Natural killer cell (primary cell): ENCODE measurements around the gene RNF130. TPM values are rescaled to one million over a fixed set of nuclear protein-coding genes. Genes with fewer than 3 reads are reported as not detected.
"Not testable (repeated sequence)": the region's sequence is repeated elsewhere in the genome, so short reads cannot be mapped to it uniquely, and the experiment has no call there.

Experiments used
- ATAC-seq, 3 donors: fragments of 150-1000 bp in 2 of 3; fragments of 200-7000 bp in 1 of 3; cut with Tn5 transposase; 1 replicate in 1 of 3; 2 replicates in 2 of 3; pipeline ENCODE4 v1.10.0; 2021; ENCODE audit warnings: mild to moderate bottlenecking in 2 of 3, moderate library complexity in 2 of 3
- DNase-seq, 2 donors: peaks; one replicate each; pipeline versions ENCODE4 v3.0.0 to v3.0.0-alpha.2; 2013 to 2021; ENCODE audit warnings: mixed read lengths in 1 of 2
- H3K27ac ChIP-seq: one replicate; pipeline ENCODE4 v1.5.1; 2013; ENCODE audit warnings: mild to moderate bottlenecking, low read length
- H3K27me3 ChIP-seq: one replicate; pipeline ENCODE4 v1.6.1; 2013; ENCODE audit warnings: low read length; ENCODE audit not compliant: control insufficient read depth, insufficient read depth
- H3K36me3 ChIP-seq: one replicate; pipeline ENCODE4 v1.6.1; 2013; ENCODE audit warnings: low read length; ENCODE audit not compliant: control insufficient read depth, insufficient read depth
- H3K4me1 ChIP-seq: one replicate; pipeline ENCODE4 v1.6.1; 2013; ENCODE audit warnings: low read length; ENCODE audit not compliant: control insufficient read depth, insufficient read depth
- H3K4me3 ChIP-seq: one replicate; pipeline ENCODE4 v1.5.1; 2013; ENCODE audit warnings: low read length
- H3K9me3 ChIP-seq: one replicate; pipeline ENCODE4 v1.6.1; 2013; ENCODE audit warnings: low read length; ENCODE audit not compliant: control insufficient read depth, insufficient read depth
- H3K27ac Mint-ChIP-seq, 2 donors: one replicate each; pipeline ENCODE4 v1.8.0; 2022; ENCODE audit warnings: mild to moderate bottlenecking in 2 of 2, mixed read lengths in 2 of 2, moderate library complexity in 1 of 2
- H3K27me3 Mint-ChIP-seq, 2 donors: one replicate each; pipeline ENCODE4 v1.8.0; 2022; ENCODE audit warnings: low read depth in 2 of 2, mixed read lengths in 2 of 2
- H3K36me3 Mint-ChIP-seq: one replicate; pipeline ENCODE4 v1.8.0; 2022; ENCODE audit warnings: mixed read lengths
- H3K4me1 Mint-ChIP-seq, 2 donors: one replicate each; pipeline ENCODE4 v1.8.0; 2022; ENCODE audit warnings: mixed read lengths in 2 of 2
- H3K4me3 Mint-ChIP-seq: one replicate; pipeline ENCODE4 v1.8.0; 2022; ENCODE audit warnings: mild to moderate bottlenecking, moderate library complexity, mixed read lengths
- H3K9me3 Mint-ChIP-seq, 2 donors: one replicate each; pipeline ENCODE4 v1.8.0; 2022; ENCODE audit warnings: mixed read lengths in 2 of 2
- CTCF ChIP-seq: fragments of 200-600 bp; IDR thresholded peaks from one replicate; pipeline ENCODE4 v1.8.0; 2022; ENCODE audit warnings: antibody characterized with exemption
- WGBS: methylation state at CpG from one replicate; pipeline ENCODE4 v1.1.7; 2013; ENCODE audit warnings: missing lambda C conversion rate; ENCODE audit not compliant: insufficient coverage; 5-methylcytosine and 5-hydroxymethylcytosine counted together
- intact Hi-C: fragments of 100-400 bp; cut with micrococcal nuclease; formaldehyde crosslinking; loops from one replicate; pipeline ENCODE4 v1.14.2; 2022
- total RNA-seq, 4 donors: library from RNA; stranded (reverse); fragments of 120-200 nt in 1 of 4; gene quantifications; one replicate each; pipeline versions ENCODE4 v1.2.3 to v1.2.4, GENCODE V29; 2013 to 2022

The RNF130 gene
- total RNA-seq, 3 donors from 2014 or later (not counting 1 experiment from before 2014, with no cell fraction given), result 24.4 to 35.0 (median 25.5) TPM

- no peaks in the 10 kb centered on the region for H3K9me3 ChIP-seq
- ATAC-seq (no peak), DNase-seq (no peak)
- Mint-ChIP-seq H3K4me3 (no peak overlapping the region), H3K4me1 (no peaks in the 10 kb centered on the region), H3K9me3 (no peaks in the 10 kb centered on the region), H3K27ac (no peak overlapping the region), H3K36me3 (no peaks in the 10 kb centered on the region), H3K27me3 (peaks cover 0 to 17% of the 10 kb centered on the region in 2 donors)
- H3K36me3 ChIP-seq, result no peaks in the 10 kb centered on the region
- no peak overlapping the region for H3K27ac ChIP-seq
- 100% methylated on average over 1 of the region's 1 CpG for WGBS
- TF ChIP-seq CTCF, result no peak
- H3K4me1 ChIP-seq, result no peaks in the 10 kb centered on the region
- no peak overlapping the region for H3K4me3 ChIP-seq
- no peaks in the 10 kb centered on the region for H3K27me3 ChIP-seq
- intact Hi-C loops, result no loop called here
These were observed 80.5 kb downstream of the RNF130 start for GRCh38 chr5:179991106-179991505.

- DNase-seq, H3K27ac ChIP-seq, H3K27me3 ChIP-seq, H3K9me3 ChIP-seq, H3K4me1 Mint-ChIP-seq, ATAC-seq, intact Hi-C loops, H3K27ac Mint-ChIP-seq, H3K9me3 Mint-ChIP-seq, H3K4me3 ChIP-seq, H3K4me1 ChIP-seq, H3K36me3 Mint-ChIP-seq, H3K36me3 ChIP-seq, H3K4me3 Mint-ChIP-seq: not testable (repeated sequence)
- peaks cover 0 to 17% of the 10 kb centered on the region in 2 donors for H3K27me3 Mint-ChIP-seq
- WGBS, result 96% methylated on average over 8 of the region's 8 CpGs
These were observed 81.0 kb downstream of the RNF130 start for GRCh38 chr5:179990525-179990924.

GRCh38 chr5:179986328-179986727 is 85.2 kb downstream of the RNF130 start:
- peak in 1 of 3 donors; percentile 34 for ATAC-seq

GRCh38 chr5:179981636-179982035 is 89.9 kb downstream of the RNF130 start:
- DNase-seq (no peak), ATAC-seq (no peak)
- Mint-ChIP-seq H3K27ac (no peak overlapping the region), H3K4me1 (no peaks in the 10 kb centered on the region), H3K4me3 (no peak overlapping the region), H3K27me3 (no peaks in the 10 kb centered on the region), H3K9me3 (no peaks in the 10 kb centered on the region), H3K36me3 (peaks cover 4% of the 10 kb centered on the region)
- WGBS, result 89% methylated on average over 4 of the region's 5 CpGs
- no peaks in the 10 kb centered on the region for H3K27me3 ChIP-seq
- no peak overlapping the region for H3K4me3 ChIP-seq
- intact Hi-C loops, result no loop called here
- no peaks in the 10 kb centered on the region for H3K9me3 ChIP-seq
- TF ChIP-seq CTCF, result no peak
- H3K27ac ChIP-seq, result no peak overlapping the region
- H3K4me1 ChIP-seq, result no peaks in the 10 kb centered on the region
- H3K36me3 ChIP-seq, result peaks cover 6% of the 10 kb centered on the region

More at GRCh38 chr5:179986328-179986727, 85.2 kb downstream of the RNF130 start:
- Mint-ChIP-seq H3K9me3 (no peaks in the 10 kb centered on the region), H3K27ac (no peak overlapping the region), H3K27me3 (peaks cover 0 to 17% of the 10 kb centered on the region in 2 donors), H3K4me1 (no peaks in the 10 kb centered on the region), H3K36me3 (no peaks in the 10 kb centered on the region), H3K4me3 (no peak overlapping the region)
- H3K4me1 ChIP-seq, result no peaks in the 10 kb centered on the region
- no peaks in the 10 kb centered on the region for H3K9me3 ChIP-seq
- DNase-seq, result no peak
- H3K27ac ChIP-seq, result no peak overlapping the region
- no peak overlapping the region for H3K4me3 ChIP-seq
- no peaks in the 10 kb centered on the region for H3K27me3 ChIP-seq
- H3K36me3 ChIP-seq, result no peaks in the 10 kb centered on the region
- intact Hi-C loops, result no loop called here
- WGBS, result 59% methylated on average over 4 of the region's 6 CpGs
- no peak for TF ChIP-seq CTCF
